ENCODE results near the gene MARCHF2.
A peak's percentile ranks its signal among the peaks of the same experiment; 100 is the strongest.

Gene MARCHF2

DNA sequence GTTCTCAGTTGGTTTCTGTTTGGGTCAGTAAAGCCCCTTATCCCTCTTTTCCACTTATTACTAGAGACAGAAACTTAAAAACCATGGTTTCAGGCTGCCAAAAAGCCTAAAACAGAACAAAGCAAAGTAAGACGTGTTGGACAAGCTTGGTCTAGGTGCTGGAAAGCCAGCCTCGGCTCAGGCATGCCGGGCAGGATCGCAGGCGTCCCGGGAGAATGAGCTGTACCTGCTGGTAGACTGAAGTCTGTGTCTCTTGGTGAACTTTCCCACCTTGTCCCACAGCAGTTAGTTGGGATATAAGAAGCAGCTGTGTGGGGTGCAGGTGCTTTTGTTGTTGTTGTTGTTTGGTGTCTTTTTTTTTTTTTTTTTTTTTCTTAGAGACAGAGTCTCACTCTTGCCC, 68.5 kb downstream of the MARCHF2 start:
- DNase-seq: no peak

DNA sequence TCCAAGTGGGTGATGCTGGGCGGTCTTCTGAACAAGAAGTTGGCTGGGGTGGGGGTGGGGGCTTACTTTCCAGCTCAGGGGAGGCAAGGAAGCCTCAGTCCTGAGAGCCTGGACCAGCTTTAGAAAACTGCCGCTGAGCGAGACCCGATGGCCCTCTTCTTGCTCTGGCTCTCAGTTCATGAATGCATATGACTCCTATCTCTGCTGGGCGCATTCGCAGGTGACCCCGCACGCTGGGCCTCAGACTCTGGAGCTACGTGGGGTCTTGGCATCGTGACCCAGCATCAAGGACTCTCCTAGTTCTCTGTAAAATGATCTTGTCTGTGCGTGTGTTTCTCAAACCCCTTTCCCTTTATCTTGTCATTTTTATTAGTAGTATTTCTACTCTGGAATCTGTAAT, 69.6 kb downstream of the MARCHF2 start:
- DNase-seq: no peak

DNA sequence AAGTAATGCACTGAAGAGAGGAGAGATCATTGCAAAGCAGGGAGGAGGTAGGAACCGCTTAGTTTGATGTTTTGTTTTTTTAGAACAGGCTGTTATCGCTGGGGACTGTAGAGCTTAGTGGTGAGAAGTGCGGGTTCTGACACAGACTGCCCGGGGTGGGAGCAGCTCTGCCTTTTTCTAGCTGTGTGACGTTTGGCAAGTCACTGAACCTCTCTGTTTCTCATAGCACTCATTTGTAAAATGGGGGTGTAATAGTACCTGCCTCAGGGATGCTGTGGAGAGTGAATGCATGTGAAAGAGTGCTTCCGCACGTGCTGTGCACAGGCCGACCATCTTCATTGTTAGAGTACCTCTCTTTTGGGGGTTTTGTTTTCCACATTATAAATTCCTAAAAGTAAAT, 70.1 kb downstream of the MARCHF2 start:
- DNase-seq: no peak

DNA sequence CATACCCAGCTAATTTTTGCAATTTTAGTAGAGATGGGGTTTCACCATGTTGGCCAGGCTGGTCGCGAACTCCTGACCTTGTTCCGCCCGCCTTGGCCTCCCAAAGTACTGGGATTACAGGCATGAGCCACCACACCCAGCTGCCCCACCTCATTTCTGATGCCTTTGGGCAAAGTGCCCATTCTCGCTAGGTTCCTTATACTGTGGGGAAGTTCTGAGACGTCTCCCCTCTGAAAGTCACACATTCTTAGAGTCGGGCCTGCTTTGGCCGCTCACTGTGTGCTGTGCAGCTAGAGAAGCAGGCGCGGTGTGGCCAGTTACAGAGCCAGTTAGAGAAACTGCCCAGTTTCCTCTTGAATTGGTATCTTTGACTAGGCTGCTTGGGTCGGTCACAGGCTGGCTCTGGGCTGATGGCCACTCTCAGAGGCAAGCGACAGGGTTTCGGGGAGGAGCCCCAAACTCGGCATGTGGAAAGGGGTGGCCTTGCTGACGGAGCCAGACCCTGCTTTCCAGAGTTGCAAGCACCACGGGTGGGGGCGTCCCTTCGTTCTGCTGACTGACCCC, 71.3 kb downstream of the MARCHF2 start:
- DNase-seq: no peak

DNA sequence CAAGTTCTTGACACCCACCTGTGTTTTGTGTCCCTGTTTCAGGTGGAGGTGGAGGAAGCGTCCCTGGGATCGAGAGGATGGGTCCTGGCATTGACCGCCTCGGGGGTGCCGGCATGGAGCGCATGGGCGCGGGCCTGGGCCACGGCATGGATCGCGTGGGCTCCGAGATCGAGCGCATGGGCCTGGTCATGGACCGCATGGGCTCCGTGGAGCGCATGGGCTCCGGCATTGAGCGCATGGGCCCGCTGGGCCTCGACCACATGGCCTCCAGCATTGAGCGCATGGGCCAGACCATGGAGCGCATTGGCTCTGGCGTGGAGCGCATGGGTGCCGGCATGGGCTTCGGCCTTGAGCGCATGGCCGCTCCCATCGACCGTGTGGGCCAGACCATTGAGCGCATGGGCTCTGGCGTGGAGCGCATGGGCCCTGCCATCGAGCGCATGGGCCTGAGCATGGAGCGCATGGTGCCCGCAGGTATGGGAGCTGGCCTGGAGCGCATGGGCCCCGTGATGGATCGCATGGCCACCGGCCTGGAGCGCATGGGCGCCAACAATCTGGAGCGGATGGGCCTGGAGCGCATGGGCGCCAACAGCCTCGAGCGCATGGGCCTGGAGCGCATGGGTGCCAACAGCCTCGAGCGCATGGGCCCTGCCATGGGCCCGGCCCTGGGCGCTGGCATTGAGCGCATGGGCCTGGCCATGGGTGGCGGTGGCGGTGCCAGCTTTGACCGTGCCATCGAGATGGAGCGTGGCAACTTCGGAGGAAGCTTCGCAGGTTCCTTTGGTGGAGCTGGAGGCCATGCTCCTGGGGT, 72.7 kb downstream of the MARCHF2 start:
- DNase-seq: no peak

DNA sequence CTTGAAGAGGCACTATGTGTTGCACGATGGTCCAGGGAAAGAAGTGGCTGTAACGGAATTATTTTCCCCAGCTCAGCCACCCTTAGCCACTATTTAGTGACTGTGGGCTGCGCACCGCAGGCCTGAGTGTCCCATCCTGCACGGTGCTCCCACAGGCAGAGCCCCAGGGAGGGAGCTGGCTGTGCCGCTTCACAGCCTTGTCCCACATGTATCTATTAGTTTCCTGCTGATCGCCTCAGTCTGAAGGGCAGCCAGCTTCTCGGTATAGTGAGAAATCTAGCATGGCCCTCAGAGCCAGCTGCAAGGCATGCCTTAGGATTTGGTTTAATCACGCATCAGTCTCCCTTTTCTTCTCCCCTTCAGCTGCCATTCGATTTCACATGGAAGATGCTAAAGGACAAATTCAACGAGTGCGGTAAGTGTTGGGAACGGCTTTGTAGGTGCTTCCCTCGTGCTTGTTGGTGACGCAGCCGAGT, 73.6 kb downstream of the MARCHF2 start:
- DNase-seq: no peak

DNA sequence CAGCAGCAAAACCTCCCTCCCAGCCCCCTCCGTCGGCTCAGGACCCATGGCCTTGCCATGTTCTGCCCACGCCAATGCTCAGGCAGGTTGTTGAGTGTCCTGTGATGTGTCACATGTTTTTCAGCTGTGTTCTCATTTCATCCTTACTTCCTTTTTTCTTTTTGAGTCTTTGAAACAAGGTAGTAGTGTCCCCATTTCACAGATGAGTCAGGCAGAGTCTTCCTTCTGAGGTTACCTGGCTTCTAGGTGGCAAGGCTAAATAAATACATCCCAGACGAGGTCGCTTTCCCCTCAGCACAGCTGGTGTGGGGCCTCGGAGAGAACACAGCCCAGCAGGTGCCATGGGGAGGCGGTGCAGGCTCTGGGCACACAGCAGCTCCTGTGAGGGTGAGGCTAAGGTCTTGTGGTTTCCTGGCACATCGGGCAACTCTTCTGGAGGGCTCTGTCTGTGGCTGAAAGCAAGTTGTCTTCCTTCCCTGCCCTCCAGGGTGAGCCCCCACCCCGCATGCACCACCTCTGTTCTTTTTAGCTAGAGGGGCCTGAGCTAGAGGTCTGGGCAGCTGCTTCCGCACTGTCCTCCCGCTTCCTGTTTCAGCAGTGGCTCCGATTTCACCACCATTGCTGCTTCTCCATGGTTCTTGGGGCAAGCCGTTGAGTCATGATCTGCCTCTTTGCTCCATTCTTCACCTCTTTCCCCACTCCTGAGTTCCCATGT, 74.2 kb downstream of the MARCHF2 start:
- peak; percentile 67 for DNase-seq

DNA sequence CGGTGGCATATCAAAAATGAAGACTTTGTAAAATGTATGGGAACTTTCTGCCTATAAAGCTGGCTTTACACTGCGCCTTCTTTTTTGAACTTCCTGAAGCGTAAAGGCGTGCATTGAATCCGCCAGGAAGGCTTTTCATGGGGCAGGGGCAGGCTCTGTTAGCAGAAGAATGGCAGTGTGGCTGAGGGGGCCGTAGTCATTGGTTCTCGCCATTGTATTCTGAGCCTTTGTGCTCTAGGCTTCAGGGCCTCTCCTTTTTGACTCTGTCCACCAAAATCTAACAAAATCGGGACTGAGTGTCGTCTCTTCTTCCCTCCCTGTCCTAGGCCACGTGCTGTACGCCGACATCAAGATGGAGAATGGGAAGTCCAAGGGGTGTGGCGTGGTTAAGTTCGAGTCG, 75.3 kb downstream of the MARCHF2 start:
- no peak for DNase-seq

Data from activated CD4-positive, alpha-beta T cell treated with anti-CD3 and anti-CD28 coated beads, Interleukin-2, amount 50 U/mL, for 16 hours (primary cell).